ENCODE measurements around the gene NRXN3.

NRXN3 gene

GRCh38 chr14:78195431-78195830 is 25.3 kb downstream of the NRXN3 start:
- no peak for TF ChIP-seq CTCF (IDR thresholded peaks at IDR 0.05; ENCODE audit: insufficient read depth, low read length, missing control alignments)
- POLR2A ChIA-PET, result no interaction called here
- CTCF ChIA-PET, result no interaction called here
- H3K4me3 ChIP-seq (ENCODE audit: low read depth, low read length), result no peak overlapping the region
- DNase-seq (ENCODE audit: low read depth, low spot score), result no peak

- no peak overlapping the region for H3K4me3 ChIP-seq (ENCODE audit: low read depth, low read length)
- CTCF ChIA-PET, result no interaction called here
- POLR2A ChIA-PET, result no interaction called here
- DNase-seq (ENCODE audit: low read depth, low spot score), result no peak
- no peak for TF ChIP-seq CTCF (IDR thresholded peaks at IDR 0.05; ENCODE audit: insufficient read depth, low read length, missing control alignments)
These were observed 26.1 kb downstream of the NRXN3 start for GRCh38 chr14:78196323-78196722.

- TF ChIP-seq CTCF (IDR thresholded peaks at IDR 0.05; ENCODE audit: insufficient read depth, low read length, missing control alignments), result no peak
- DNase-seq (ENCODE audit: low read depth, low spot score), result no peak
- CTCF ChIA-PET, result no interaction called here
- no peak overlapping the region for H3K4me3 ChIP-seq (ENCODE audit: low read depth, low read length)
- POLR2A ChIA-PET, result no interaction called here
These were observed 26.9 kb downstream of the NRXN3 start for GRCh38 chr14:78197051-78197450.

- DNase-seq (ENCODE audit: low read depth, low spot score), result no peak
- no peak for TF ChIP-seq CTCF (IDR thresholded peaks at IDR 0.05; ENCODE audit: insufficient read depth, low read length, missing control alignments)
- no peak overlapping the region for H3K4me3 ChIP-seq (ENCODE audit: low read depth, low read length)
- ChIA-PET POLR2A (no interaction called here), CTCF (no interaction called here)
These were observed 32.0 kb downstream of the NRXN3 start for GRCh38 chr14:78202163-78202562.

GRCh38 chr14:78202976-78203375 is 32.8 kb downstream of the NRXN3 start:
- CTCF ChIA-PET, result no interaction called here
- no peak for TF ChIP-seq CTCF (IDR thresholded peaks at IDR 0.05; ENCODE audit: insufficient read depth, low read length, missing control alignments)
- POLR2A ChIA-PET, result no interaction called here
- no peak overlapping the region for H3K4me3 ChIP-seq (ENCODE audit: low read depth, low read length)
- DNase-seq (ENCODE audit: low read depth, low spot score), result no peak

- H3K4me3 ChIP-seq (ENCODE audit: low read depth, low read length), result no peak overlapping the region
- CTCF ChIA-PET, result no interaction called here
- no peak for DNase-seq (ENCODE audit: low read depth, low spot score)
- POLR2A ChIA-PET, result no interaction called here
- TF ChIP-seq CTCF (IDR thresholded peaks at IDR 0.05; ENCODE audit: insufficient read depth, low read length, missing control alignments), result no peak
These were observed 37.2 kb downstream of the NRXN3 start for GRCh38 chr14:78207414-78207813.
